GM23338 (cell line): Measurements from ENCODE around the gene RAPGEF5. TPM values are rescaled to one million over a fixed set of nuclear protein-coding genes. Genes with fewer than 3 reads are reported as not detected.

Experiments used
- ATAC-seq: fragments of 200-7000 bp; cut with Tn5 transposase; 3 replicates; pipeline ENCODE4 v1.9.1; 2020
- DNase-seq: peaks from one replicate; pipeline ENCODE4 v3.0.0-alpha.2; 2015; ENCODE audit warnings: low spot score
- H2AFZ ChIP-seq: fragments of 200-600 bp; sonication (generic); 2 replicates; pipeline ENCODE4 v1.8.0; 2016; ENCODE audit warnings: antibody characterized with exemption, mild to moderate bottlenecking, moderate library complexity
- H3F3A ChIP-seq: fragments of 200-600 bp; sonication (generic); replicated peaks from 2 replicates; pipeline ENCODE4 v1.8.0; 2017; ENCODE audit warnings: antibody characterized with exemption, mixed run types, low read depth
- H3K27ac ChIP-seq: fragments of 200-600 bp; sonication (generic); 2 replicates; pipeline ENCODE4 v1.6.1; 2016; ENCODE audit warnings: low read depth
- H3K27me3 ChIP-seq: fragments of 200-600 bp; sonication (generic); 2 replicates; pipeline ENCODE4 v1.8.0; 2016; ENCODE audit warnings: mild to moderate bottlenecking, mixed run types, moderate library complexity; ENCODE audit not compliant: insufficient read depth
- H3K36me3 ChIP-seq: fragments of 200-600 bp; sonication (generic); 2 replicates; pipeline ENCODE4 v1.8.0; 2016; ENCODE audit warnings: mild to moderate bottlenecking; ENCODE audit not compliant: insufficient read depth
- H3K4me1 ChIP-seq: fragments of 200-600 bp; sonication (generic); 2 replicates; pipeline ENCODE4 v1.8.0; 2016; ENCODE audit warnings: mild to moderate bottlenecking, moderate library complexity; ENCODE audit not compliant: insufficient read depth
- H3K4me2 ChIP-seq: fragments of 200-600 bp; sonication (generic); 2 replicates; pipeline ENCODE4 v1.7.1; 2017; ENCODE audit warnings: mixed run types
- H3K4me3 ChIP-seq: fragments of 200-600 bp; sonication (generic); 2 replicates; pipeline ENCODE4 v1.6.1; 2016; ENCODE audit warnings: mixed run types
- H3K79me2 ChIP-seq: fragments of 200-600 bp; sonication (generic); replicated peaks from 2 replicates; pipeline ENCODE4 v1.8.0; 2017; ENCODE audit warnings: mild to moderate bottlenecking; ENCODE audit not compliant: insufficient read depth
- H3K9me2 ChIP-seq: fragments of 200-600 bp; sonication (generic); 2 replicates; pipeline ENCODE4 v1.8.0; 2017; ENCODE audit not compliant: insufficient read depth
- H4K20me1 ChIP-seq: fragments of 200-600 bp; sonication (generic); replicated peaks from 2 replicates; pipeline ENCODE4 v1.8.0; 2017; ENCODE audit warnings: mild to moderate bottlenecking; ENCODE audit not compliant: insufficient read depth
- H3K27ac Mint-ChIP-seq: 2 replicates; pipeline ENCODE4 v1.8.0; 2020; ENCODE audit warnings: inconsistent platforms, mild to moderate bottlenecking, moderate library complexity, mixed read lengths
- H3K27me3 Mint-ChIP-seq: 3 replicates; pipeline ENCODE4 v1.8.0; 2022; ENCODE audit warnings: low read depth, mild to moderate bottlenecking, moderate library complexity, mixed read lengths, inconsistent platforms; ENCODE audit not compliant: insufficient read depth, poor library complexity
- H3K36me3 Mint-ChIP-seq: 3 replicates; pipeline ENCODE4 v1.8.0; 2021; ENCODE audit warnings: low read depth, mild to moderate bottlenecking, inconsistent platforms, moderate library complexity, mixed read lengths
- H3K4me1 Mint-ChIP-seq: 3 replicates; pipeline ENCODE4 v1.8.0; 2020; ENCODE audit warnings: mild to moderate bottlenecking, inconsistent platforms, mixed read lengths
- H3K4me3 Mint-ChIP-seq: 3 replicates; pipeline ENCODE4 v1.8.0; 2021; ENCODE audit warnings: moderate library complexity, mild to moderate bottlenecking, inconsistent platforms, mixed read lengths
- H3K9me3 Mint-ChIP-seq: 3 replicates; pipeline ENCODE4 v1.8.0; 2020; ENCODE audit warnings: moderate library complexity, mild to moderate bottlenecking, inconsistent platforms, mixed read lengths
- ETS1 ChIP-seq: IDR thresholded peaks from 2 replicates; pipeline ENCODE4 v1.6.1; 2016; ENCODE audit warnings: antibody characterized with exemption
- EZH2phosphoT487 ChIP-seq: fragments of 200-600 bp; sonication (generic); IDR thresholded peaks from one replicate; pipeline ENCODE4 v1.8.1; 2018; ENCODE audit warnings: antibody characterized with exemption; ENCODE audit not compliant: unreplicated experiment
- POLR2AphosphoS5 ChIP-seq: IDR thresholded peaks from 2 replicates; pipeline ENCODE4 v1.6.1; 2016; ENCODE audit warnings: antibody characterized with exemption, low read depth
- STAT1 ChIP-seq: IDR thresholded peaks from one replicate; pipeline ENCODE4 v1.6.1; 2016; ENCODE audit warnings: antibody characterized with exemption; ENCODE audit not compliant: unreplicated experiment
- ZNF114 ChIP-seq: fragments of 250-450 bp; sonication (Bioruptor Pico); IDR thresholded peaks from 2 replicates; pipeline ENCODE4 v1.5.0; 2020; ENCODE audit warnings: mild to moderate bottlenecking, moderate library complexity
- polyA plus RNA-seq: library from polyadenylated mRNA; unstranded; fragments of >200 nt; fragmentation: Nextera tagmentation; extraction: Ambion mirVana; gene quantifications from 2 replicates; pipeline ENCODE4 v1.2.1, GENCODE V29; 2016
- total RNA-seq: library from RNA; depleted of rRNA; stranded (reverse); fragments of >200 nt; shearing (Covaris generic); gene quantifications from 2 replicates; pipeline ENCODE4 v1.2.3, GENCODE V29; 2014
- TF ChIP-seq, protein P1 (sequence below): fragments of 250-450 bp; sonication (Bioruptor Pico); IDR thresholded peaks from 2 replicates; pipeline ENCODE4 v1.5.0; 2020; ENCODE audit warnings: mild to moderate bottlenecking, moderate library complexity
- TF ChIP-seq, protein P2 (sequence below): IDR thresholded peaks from one replicate; pipeline ENCODE4 v1.6.1; 2018; ENCODE audit warnings: antibody characterized with exemption; ENCODE audit not compliant: unreplicated experiment

Gene RAPGEF5
- total and polyA plus RNA-seq, 2 experiments from 2014 or later, result 6.3 to 13.1 TPM

DNA sequence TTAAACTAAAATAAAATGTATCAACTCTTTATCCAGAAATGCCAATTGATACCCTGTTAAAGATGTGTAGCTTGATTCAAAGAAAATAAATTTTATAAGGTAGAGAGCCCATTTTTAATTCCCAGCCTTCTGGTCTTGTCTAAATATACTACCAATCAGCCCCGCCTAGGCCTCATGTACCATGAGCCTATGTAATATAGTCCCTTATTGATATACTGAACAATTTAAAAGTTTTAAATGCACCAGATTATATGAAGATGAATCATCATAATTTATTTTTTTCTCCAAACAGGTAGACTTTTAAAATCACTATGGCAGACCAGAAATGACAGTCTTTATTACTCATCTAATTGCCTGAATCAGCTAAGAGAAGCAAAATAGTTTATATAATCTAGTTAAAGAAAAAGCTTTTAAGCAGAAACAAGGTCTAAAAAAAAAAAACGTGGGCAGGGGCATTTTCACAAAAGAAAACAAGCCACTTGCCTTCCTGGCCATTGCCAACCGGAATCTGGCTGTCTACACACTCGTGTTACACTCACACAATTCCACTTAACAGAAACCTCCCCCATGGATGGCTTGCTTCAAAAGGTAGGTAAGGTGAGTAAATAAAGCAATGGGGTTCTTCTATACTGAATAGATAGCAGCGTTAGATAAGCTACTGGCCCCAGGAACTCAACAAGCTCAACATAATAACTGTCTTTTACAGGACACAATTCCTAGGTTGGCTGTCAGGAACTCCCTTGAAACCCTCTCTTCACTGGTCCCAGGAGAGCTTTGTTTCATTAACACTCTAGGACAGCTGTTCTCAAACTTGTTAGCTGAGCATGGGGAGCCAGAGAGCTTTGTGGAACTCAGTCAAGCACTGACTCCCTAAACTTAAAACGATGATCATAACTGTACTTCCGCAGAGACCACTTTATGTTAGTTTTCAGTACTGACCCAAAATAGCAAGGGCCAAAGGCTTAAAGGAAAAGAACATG is 37.2 kb downstream of the RAPGEF5 start:
- H3K4me2 ChIP-seq, result no peak overlapping the region; the same call in 1 of the 2 replicates
- no peak overlapping the region for H2AFZ ChIP-seq
- H3K27me3 Mint-ChIP-seq, result no peaks in the 10 kb centered on the region
- H3K27ac ChIP-seq, result peak overlapping the region; percentile 35; the same call in 1 of the 2 replicates
- H3K4me1 Mint-ChIP-seq, result peaks cover 26% of the 10 kb centered on the region
- H3F3A ChIP-seq, result no peaks in the 10 kb centered on the region
- ATAC-seq, result peak; percentile 75
- H3K9me2 ChIP-seq, result no peaks in the 10 kb centered on the region
- peaks cover 18% of the 10 kb centered on the region for H3K4me1 ChIP-seq
- no peaks in the 10 kb centered on the region for H3K36me3 ChIP-seq
- no peaks in the 10 kb centered on the region; the same call in 2 of the 3 replicates for H3K9me3 Mint-ChIP-seq
- H3K4me3 ChIP-seq, result no peak overlapping the region
- H3K27ac Mint-ChIP-seq, result no peak overlapping the region; the same call in 1 of the 2 replicates
- H3K36me3 Mint-ChIP-seq, result peaks cover 6% of the 10 kb centered on the region; the same call in 2 of the 3 replicates
- H3K27me3 ChIP-seq, result no peaks in the 10 kb centered on the region
- TF ChIP-seq ETS1 (no peak), ZNF114 (CRISPR knock-in tag) (no peak), EZH2phosphoT487 (no peak), STAT1 (no peak)
- DNase-seq, result no peak
- peaks cover 17% of the 10 kb centered on the region for H3K79me2 ChIP-seq
- H3K4me3 Mint-ChIP-seq, result no peak overlapping the region
- H4K20me1 ChIP-seq, result no peaks in the 10 kb centered on the region

DNA sequence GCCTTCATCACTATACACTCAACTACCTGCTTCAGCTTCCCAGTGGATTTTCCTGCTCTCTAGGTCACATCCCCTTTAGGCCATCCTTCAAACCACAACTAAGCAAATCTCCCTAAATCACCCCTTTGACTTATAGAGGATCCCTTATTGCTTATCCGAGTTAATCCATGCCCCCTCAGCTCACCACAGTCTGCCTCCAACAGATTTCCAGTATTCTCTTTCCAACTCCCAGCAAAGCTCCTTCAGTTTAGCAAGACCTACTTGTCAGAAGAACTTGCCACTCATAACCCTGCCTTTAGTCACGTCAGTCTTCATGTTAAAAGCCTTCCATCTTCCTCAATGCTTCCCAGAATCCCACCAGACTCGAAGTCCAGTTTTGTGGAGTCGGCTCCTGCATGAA is 38.6 kb downstream of the RAPGEF5 start:
- H3K27ac Mint-ChIP-seq, result peak overlapping the region; percentile 57
- H2AFZ ChIP-seq, result no peak overlapping the region
- TF ChIP-seq POLR2AphosphoS5 (no peak), ZNF114 (CRISPR knock-in tag) (no peak), STAT1 (no peak)
- TF ChIP-seq, protein P1, sequence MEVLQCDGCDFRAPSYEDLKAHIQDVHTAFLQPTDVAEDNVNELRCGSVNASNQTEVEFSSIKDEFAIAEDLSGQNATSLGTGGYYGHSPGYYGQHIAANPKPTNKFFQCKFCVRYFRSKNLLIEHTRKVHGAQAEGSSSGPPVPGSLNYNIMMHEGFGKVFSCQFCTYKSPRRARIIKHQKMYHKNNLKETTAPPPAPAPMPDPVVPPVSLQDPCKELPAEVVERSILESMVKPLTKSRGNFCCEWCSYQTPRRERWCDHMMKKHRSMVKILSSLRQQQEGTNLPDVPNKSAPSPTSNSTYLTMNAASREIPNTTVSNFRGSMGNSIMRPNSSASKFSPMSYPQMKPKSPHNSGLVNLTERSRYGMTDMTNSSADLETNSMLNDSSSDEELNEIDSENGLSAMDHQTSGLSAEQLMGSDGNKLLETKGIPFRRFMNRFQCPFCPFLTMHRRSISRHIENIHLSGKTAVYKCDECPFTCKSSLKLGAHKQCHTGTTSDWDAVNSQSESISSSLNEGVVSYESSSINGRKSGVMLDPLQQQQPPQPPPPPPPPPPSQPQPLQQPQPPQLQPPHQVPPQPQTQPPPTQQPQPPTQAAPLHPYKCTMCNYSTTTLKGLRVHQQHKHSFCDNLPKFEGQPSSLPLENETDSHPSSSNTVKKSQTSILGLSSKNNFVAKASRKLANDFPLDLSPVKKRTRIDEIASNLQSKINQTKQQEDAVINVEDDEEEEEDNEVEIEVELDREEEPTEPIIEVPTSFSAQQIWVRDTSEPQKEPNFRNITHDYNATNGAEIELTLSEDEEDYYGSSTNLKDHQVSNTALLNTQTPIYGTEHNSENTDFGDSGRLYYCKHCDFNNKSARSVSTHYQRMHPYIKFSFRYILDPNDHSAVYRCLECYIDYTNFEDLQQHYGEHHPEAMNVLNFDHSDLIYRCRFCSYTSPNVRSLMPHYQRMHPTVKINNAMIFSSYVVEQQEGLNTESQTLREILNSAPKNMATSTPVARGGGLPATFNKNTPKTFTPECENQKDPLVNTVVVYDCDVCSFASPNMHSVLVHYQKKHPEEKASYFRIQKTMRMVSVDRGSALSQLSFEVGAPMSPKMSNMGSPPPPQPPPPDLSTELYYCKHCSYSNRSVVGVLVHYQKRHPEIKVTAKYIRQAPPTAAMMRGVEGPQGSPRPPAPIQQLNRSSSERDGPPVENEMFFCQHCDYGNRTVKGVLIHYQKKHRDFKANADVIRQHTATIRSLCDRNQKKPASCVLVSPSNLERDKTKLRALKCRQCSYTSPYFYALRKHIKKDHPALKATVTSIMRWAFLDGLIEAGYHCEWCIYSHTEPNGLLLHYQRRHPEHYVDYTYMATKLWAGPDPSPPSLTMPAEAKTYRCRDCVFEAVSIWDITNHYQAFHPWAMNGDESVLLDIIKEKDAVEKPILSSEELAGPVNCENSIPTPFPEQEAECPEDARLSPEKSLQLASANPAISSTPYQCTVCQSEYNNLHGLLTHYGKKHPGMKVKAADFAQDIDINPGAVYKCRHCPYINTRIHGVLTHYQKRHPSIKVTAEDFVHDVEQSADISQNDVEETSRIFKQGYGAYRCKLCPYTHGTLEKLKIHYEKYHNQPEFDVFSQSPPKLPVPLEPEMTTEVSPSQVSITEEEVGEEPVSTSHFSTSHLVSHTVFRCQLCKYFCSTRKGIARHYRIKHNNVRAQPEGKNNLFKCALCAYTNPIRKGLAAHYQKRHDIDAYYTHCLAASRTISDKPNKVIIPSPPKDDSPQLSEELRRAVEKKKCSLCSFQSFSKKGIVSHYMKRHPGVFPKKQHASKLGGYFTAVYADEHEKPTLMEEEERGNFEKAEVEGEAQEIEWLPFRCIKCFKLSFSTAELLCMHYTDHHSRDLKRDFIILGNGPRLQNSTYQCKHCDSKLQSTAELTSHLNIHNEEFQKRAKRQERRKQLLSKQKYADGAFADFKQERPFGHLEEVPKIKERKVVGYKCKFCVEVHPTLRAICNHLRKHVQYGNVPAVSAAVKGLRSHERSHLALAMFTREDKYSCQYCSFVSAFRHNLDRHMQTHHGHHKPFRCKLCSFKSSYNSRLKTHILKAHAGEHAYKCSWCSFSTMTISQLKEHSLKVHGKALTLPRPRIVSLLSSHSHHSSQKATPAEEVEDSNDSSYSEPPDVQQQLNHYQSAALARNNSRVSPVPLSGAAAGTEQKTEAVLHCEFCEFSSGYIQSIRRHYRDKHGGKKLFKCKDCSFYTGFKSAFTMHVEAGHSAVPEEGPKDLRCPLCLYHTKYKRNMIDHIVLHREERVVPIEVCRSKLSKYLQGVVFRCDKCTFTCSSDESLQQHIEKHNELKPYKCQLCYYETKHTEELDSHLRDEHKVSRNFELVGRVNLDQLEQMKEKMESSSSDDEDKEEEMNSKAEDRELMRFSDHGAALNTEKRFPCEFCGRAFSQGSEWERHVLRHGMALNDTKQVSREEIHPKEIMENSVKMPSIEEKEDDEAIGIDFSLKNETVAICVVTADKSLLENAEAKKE, result no peak
- TF ChIP-seq, protein P2, sequence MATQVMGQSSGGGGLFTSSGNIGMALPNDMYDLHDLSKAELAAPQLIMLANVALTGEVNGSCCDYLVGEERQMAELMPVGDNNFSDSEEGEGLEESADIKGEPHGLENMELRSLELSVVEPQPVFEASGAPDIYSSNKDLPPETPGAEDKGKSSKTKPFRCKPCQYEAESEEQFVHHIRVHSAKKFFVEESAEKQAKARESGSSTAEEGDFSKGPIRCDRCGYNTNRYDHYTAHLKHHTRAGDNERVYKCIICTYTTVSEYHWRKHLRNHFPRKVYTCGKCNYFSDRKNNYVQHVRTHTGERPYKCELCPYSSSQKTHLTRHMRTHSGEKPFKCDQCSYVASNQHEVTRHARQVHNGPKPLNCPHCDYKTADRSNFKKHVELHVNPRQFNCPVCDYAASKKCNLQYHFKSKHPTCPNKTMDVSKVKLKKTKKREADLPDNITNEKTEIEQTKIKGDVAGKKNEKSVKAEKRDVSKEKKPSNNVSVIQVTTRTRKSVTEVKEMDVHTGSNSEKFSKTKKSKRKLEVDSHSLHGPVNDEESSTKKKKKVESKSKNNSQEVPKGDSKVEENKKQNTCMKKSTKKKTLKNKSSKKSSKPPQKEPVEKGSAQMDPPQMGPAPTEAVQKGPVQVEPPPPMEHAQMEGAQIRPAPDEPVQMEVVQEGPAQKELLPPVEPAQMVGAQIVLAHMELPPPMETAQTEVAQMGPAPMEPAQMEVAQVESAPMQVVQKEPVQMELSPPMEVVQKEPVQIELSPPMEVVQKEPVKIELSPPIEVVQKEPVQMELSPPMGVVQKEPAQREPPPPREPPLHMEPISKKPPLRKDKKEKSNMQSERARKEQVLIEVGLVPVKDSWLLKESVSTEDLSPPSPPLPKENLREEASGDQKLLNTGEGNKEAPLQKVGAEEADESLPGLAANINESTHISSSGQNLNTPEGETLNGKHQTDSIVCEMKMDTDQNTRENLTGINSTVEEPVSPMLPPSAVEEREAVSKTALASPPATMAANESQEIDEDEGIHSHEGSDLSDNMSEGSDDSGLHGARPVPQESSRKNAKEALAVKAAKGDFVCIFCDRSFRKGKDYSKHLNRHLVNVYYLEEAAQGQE, result no peak

More for the DNA sequence above, 38.6 kb downstream of the RAPGEF5 start:
- H3K27me3 ChIP-seq, result no peaks in the 10 kb centered on the region
- ATAC-seq, result no peak
- DNase-seq, result no peak
- H3K9me2 ChIP-seq, result no peaks in the 10 kb centered on the region
- H3K4me2 ChIP-seq, result no peak overlapping the region
- peaks cover 16% of the 10 kb centered on the region for H3K79me2 ChIP-seq
- peaks cover 15% of the 10 kb centered on the region for H3K36me3 Mint-ChIP-seq
- H3K9me3 Mint-ChIP-seq, result no peaks in the 10 kb centered on the region; the same call in 2 of the 3 replicates
- no peaks in the 10 kb centered on the region for H4K20me1 ChIP-seq
- H3K27ac ChIP-seq, result no peak overlapping the region
- no peaks in the 10 kb centered on the region for H3F3A ChIP-seq
- H3K36me3 ChIP-seq, result no peaks in the 10 kb centered on the region
- no peaks in the 10 kb centered on the region for H3K27me3 Mint-ChIP-seq
- H3K4me1 ChIP-seq, result peaks cover 18% of the 10 kb centered on the region
- H3K4me1 Mint-ChIP-seq, result peaks cover 24% of the 10 kb centered on the region
- H3K4me3 ChIP-seq, result no peak overlapping the region
- no peak overlapping the region for H3K4me3 Mint-ChIP-seq
